ENCODE measurements around the gene MORN4. TPM values are rescaled to one million over a fixed set of nuclear protein-coding genes. Genes with fewer than 3 reads are reported as not detected.

MORN4 gene
- total and polyA plus RNA-seq, 8 donors, result 4.1 to 21.1 (median 15.0) TPM

- H3K4me3 ChIP-seq, result no peak overlapping the region
- TF ChIP-seq, protein P1, sequence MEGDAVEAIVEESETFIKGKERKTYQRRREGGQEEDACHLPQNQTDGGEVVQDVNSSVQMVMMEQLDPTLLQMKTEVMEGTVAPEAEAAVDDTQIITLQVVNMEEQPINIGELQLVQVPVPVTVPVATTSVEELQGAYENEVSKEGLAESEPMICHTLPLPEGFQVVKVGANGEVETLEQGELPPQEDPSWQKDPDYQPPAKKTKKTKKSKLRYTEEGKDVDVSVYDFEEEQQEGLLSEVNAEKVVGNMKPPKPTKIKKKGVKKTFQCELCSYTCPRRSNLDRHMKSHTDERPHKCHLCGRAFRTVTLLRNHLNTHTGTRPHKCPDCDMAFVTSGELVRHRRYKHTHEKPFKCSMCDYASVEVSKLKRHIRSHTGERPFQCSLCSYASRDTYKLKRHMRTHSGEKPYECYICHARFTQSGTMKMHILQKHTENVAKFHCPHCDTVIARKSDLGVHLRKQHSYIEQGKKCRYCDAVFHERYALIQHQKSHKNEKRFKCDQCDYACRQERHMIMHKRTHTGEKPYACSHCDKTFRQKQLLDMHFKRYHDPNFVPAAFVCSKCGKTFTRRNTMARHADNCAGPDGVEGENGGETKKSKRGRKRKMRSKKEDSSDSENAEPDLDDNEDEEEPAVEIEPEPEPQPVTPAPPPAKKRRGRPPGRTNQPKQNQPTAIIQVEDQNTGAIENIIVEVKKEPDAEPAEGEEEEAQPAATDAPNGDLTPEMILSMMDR (IDR thresholded peaks at IDR 0.05), result no peak
- DNase-seq (no peak), ATAC-seq (peak; percentile 7)
- H3K4me1 ChIP-seq, result peaks cover under 1 to 3% of the 10 kb centered on the region in 2 donors
- no peak overlapping the region for H3K27ac ChIP-seq
- intact Hi-C loops (cut with DNase I), result no loop called here
- no peaks in the 10 kb centered on the region for H3K9me3 ChIP-seq
- no peaks in the 10 kb centered on the region for H3K27me3 ChIP-seq
- H3K36me3 ChIP-seq, result no peaks in the 10 kb centered on the region
Measured at GRCh38 chr10:97627731-97628130, 5.6 kb downstream of the MORN4 start.

DNA sequence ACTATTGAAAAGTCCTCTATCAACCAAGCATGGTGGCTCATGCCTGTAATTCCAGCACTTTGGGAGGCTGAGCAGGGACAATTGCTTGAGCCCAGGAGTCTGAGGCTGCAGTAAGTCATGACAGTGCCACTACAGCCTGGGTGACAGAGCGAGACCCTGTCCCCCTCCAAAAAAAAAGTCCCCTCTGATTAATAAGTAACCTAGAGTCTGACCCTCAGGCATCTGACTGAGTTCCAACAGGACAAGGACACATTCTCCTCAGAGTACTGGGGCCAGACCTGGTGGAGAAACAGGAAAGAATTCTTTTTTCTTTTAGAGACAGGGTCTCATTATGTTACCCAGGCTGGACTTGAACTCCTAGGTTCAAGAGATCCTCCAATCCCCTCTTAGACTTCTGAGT is 10.0 kb downstream of the MORN4 start:
- Histone ChIP-seq H3K4me1 (no peaks in the 10 kb centered on the region), H3K27ac (no peak overlapping the region), H3K4me3 (no peak overlapping the region), H3K27me3 (no peaks in the 10 kb centered on the region), H3K9me3 (no peaks in the 10 kb centered on the region), H3K36me3 (no peaks in the 10 kb centered on the region)
- intact Hi-C loops (cut with DNase I), result no loop called here
- TF ChIP-seq, protein P1 (IDR thresholded peaks at IDR 0.05), result no peak
- ATAC-seq, result no peak
- DNase-seq, result no peak

DNA sequence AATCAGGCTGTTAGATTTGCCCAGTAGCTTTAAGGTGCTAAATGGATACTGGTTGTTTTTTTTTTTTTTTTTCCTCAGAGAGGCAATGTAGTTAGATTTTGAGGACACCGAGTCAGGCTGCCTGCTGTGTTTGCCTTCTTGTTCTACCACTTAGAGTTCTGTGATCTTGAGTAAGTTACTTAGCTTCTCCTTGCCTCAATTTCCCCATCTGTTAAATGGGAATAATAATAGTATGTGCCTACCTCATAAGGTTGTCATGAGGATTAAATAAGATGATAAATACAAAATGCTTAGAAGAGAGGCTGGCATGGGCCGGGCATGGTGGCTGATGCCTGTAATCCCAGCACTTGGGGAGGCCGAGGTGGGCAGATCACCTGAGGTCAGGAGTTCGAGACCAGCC is 14.6 kb downstream of the MORN4 start:
- Histone ChIP-seq H3K9me3 (no peaks in the 10 kb centered on the region), H3K4me3 (no peak overlapping the region), H3K4me1 (no peaks in the 10 kb centered on the region), H3K27me3 (no peaks in the 10 kb centered on the region), H3K27ac (no peak overlapping the region), H3K36me3 (no peaks in the 10 kb centered on the region)
- no peak for DNase-seq
- no peak for ATAC-seq
- intact Hi-C loops (cut with DNase I), result no loop called here
- TF ChIP-seq, protein P1 (IDR thresholded peaks at IDR 0.05), result no peak

- ATAC-seq, result no peak
Measured at GRCh38 chr10:97618285-97618684, 15.0 kb downstream of the MORN4 start.

GRCh38 chr10:97612386-97612785 is 20.9 kb downstream of the MORN4 start:
- H3K36me3 ChIP-seq, result no peaks in the 10 kb centered on the region
- no peak for DNase-seq

More at GRCh38 chr10:97618285-97618684, 15.0 kb downstream of the MORN4 start:
- no peaks in the 10 kb centered on the region for H3K36me3 ChIP-seq
- H3K4me1 ChIP-seq, result no peaks in the 10 kb centered on the region
- intact Hi-C loops (cut with DNase I), result no loop called here
- no peak overlapping the region for H3K27ac ChIP-seq
- H3K9me3 ChIP-seq, result no peaks in the 10 kb centered on the region
- no peak overlapping the region for H3K4me3 ChIP-seq
- DNase-seq, result no peak
- TF ChIP-seq, protein P1 (IDR thresholded peaks at IDR 0.05), result no peak
- no peaks in the 10 kb centered on the region for H3K27me3 ChIP-seq

More at GRCh38 chr10:97612386-97612785, 20.9 kb downstream of the MORN4 start:
- no peaks in the 10 kb centered on the region for H3K9me3 ChIP-seq
- no peak overlapping the region for H3K27ac ChIP-seq
- intact Hi-C loops (cut with DNase I), result no loop called here
- H3K27me3 ChIP-seq, result no peaks in the 10 kb centered on the region
- no peak overlapping the region for H3K4me3 ChIP-seq
- no peaks in the 10 kb centered on the region for H3K4me1 ChIP-seq
- TF ChIP-seq, protein P1 (IDR thresholded peaks at IDR 0.05), result peak; percentile 21 to 38
- peak; percentile 88 for ATAC-seq

All from left lung (tissue), 10 donors.